Liver (tissue), 9 donors: ENCODE data around the gene MICU1. TPM values are rescaled to one million over a fixed set of nuclear protein-coding genes. Genes with fewer than 3 reads are reported as not detected.
"Not testable (repeated sequence)": the region's sequence is repeated elsewhere in the genome, so short reads cannot be mapped to it uniquely, and the experiment has no call there.

Experiments used
- DNase-seq: peaks from one replicate; pipeline ENCODE4 v3.0.0-alpha.2; 2017; ENCODE audit warnings: low spot score
- H3K27ac ChIP-seq, 2 donors: one replicate each; pipeline ENCODE4 v1.7.0; 2013; ENCODE audit warnings: inconsistent platforms in 2 of 2, low read length in 2 of 2, control low read depth in 1 of 2, low read depth in 1 of 2, mild to moderate bottlenecking in 1 of 2
- H3K27me3 ChIP-seq, 4 donors: one replicate each; pipeline versions ENCODE4 v1.6.1 to v1.7.0; 2013; ENCODE audit warnings: low read length in 3 of 4, inconsistent platforms in 1 of 4, mild to moderate bottlenecking in 1 of 4, moderate library complexity in 1 of 4; ENCODE audit not compliant: control insufficient read depth in 4 of 4, insufficient read depth in 4 of 4
- H3K36me3 ChIP-seq, 4 donors: one replicate each; pipeline versions ENCODE4 v1.6.1 to v1.7.0; 2013; ENCODE audit warnings: low read length in 3 of 4, mild to moderate bottlenecking in 3 of 4, low read depth in 1 of 4, moderate library complexity in 1 of 4; ENCODE audit not compliant: control insufficient read depth in 4 of 4, insufficient read depth in 3 of 4
- H3K4me1 ChIP-seq, 4 donors: one replicate each; pipeline versions ENCODE4 v1.6.1 to v1.7.0; 2013; ENCODE audit warnings: low read length in 3 of 4, mild to moderate bottlenecking in 3 of 4, moderate library complexity in 1 of 4; ENCODE audit not compliant: control insufficient read depth in 4 of 4, insufficient read depth in 4 of 4
- H3K4me3 ChIP-seq, 3 donors: one replicate each; pipeline versions ENCODE4 v1.6.1 to v1.7.0; 2013; ENCODE audit warnings: low read length in 3 of 3, control low read depth in 1 of 3, low read depth in 1 of 3, mild to moderate bottlenecking in 1 of 3
- H3K9ac ChIP-seq, 2 donors: one replicate each; pipeline ENCODE4 v1.7.0; 2013; ENCODE audit warnings: low read length in 2 of 2, mild to moderate bottlenecking in 2 of 2, moderate library complexity in 2 of 2, control low read depth in 1 of 2, low read depth in 1 of 2
- H3K9me3 ChIP-seq, 4 donors: one replicate each; pipeline versions ENCODE4 v1.6.1 to v1.7.0; 2013; ENCODE audit warnings: low read length in 3 of 4; ENCODE audit not compliant: control insufficient read depth in 4 of 4
- ATF3 ChIP-seq: IDR thresholded peaks from 2 replicates; pipeline ENCODE4 v1.6.1; 2016; ENCODE audit warnings: antibody characterized with exemption
- EGR1 ChIP-seq, 2 donors: IDR thresholded peaks; 2 replicates each; pipeline ENCODE4 v1.6.1; 2016 to 2018; ENCODE audit warnings: antibody characterized with exemption in 2 of 2, low read depth in 2 of 2
- FOXA1 ChIP-seq: IDR thresholded peaks from 2 replicates; pipeline ENCODE4 v1.6.1; 2016; ENCODE audit warnings: antibody characterized with exemption
- FOXA2 ChIP-seq: IDR thresholded peaks from 2 replicates; pipeline ENCODE4 v1.6.1; 2016; ENCODE audit warnings: antibody characterized with exemption
- GABPA ChIP-seq, 2 donors: IDR thresholded peaks in 1 of 2; conservative IDR thresholded peaks in 1 of 2; 2 replicates each; pipeline ENCODE4 v1.6.1; 2016; ENCODE audit warnings: antibody characterized with exemption in 2 of 2, mild to moderate bottlenecking in 1 of 2, moderate library complexity in 1 of 2
- HNF4A ChIP-seq, 2 donors: conservative IDR thresholded peaks; 2 replicates each; pipeline ENCODE4 v1.6.1; 2016; ENCODE audit warnings: antibody characterized with exemption in 2 of 2, mild to moderate bottlenecking in 2 of 2
- HNF4G ChIP-seq: IDR thresholded peaks from 2 replicates; pipeline ENCODE4 v1.6.1; 2016; ENCODE audit warnings: antibody characterized with exemption
- JUND ChIP-seq, 2 donors: IDR thresholded peaks; 2 replicates each; pipeline ENCODE4 v1.6.1; 2016; ENCODE audit warnings: antibody characterized with exemption in 2 of 2
- NR2F2 ChIP-seq: IDR thresholded peaks from 2 replicates; pipeline ENCODE4 v1.6.1; 2016; ENCODE audit warnings: antibody characterized with exemption
- RAD21 ChIP-seq, 2 donors: IDR thresholded peaks; 2 replicates each; pipeline ENCODE4 v1.6.1; 2016; ENCODE audit warnings: antibody characterized with exemption in 2 of 2, mild to moderate bottlenecking in 2 of 2
- REST ChIP-seq: IDR thresholded peaks from 2 replicates; pipeline ENCODE4 v1.6.1; 2016; ENCODE audit warnings: antibody characterized with exemption, mild to moderate bottlenecking
- RXRA ChIP-seq, 2 donors: IDR thresholded peaks; 2 replicates each; pipeline ENCODE4 v1.6.1; 2017 to 2018; ENCODE audit warnings: antibody characterized with exemption in 2 of 2, mild to moderate bottlenecking in 1 of 2
- SP1 ChIP-seq: IDR thresholded peaks from 2 replicates; pipeline ENCODE4 v1.6.1; 2018; ENCODE audit warnings: antibody characterized with exemption, mild to moderate bottlenecking
- TAF1 ChIP-seq: conservative IDR thresholded peaks from 2 replicates; pipeline ENCODE4 v1.6.1; 2016; ENCODE audit warnings: antibody characterized with exemption, mild to moderate bottlenecking
- YY1 ChIP-seq: IDR thresholded peaks from 2 replicates; pipeline ENCODE4 v1.6.1; 2016; ENCODE audit warnings: antibody characterized with exemption, mild to moderate bottlenecking
- ZBTB33 ChIP-seq: IDR thresholded peaks from 2 replicates; pipeline ENCODE4 v1.6.1; 2016; ENCODE audit warnings: antibody characterized with exemption
- WGBS: extraction: QIAGEN DNeasy Blood & Tissue Kit; methylation state at CpG from one replicate; pipeline ENCODE4 v1.1.7; 2013; 5-methylcytosine and 5-hydroxymethylcytosine counted together
- polyA plus RNA-seq, 2 donors: library from polyadenylated mRNA; stranded (reverse) in 1 of 2; unstranded in 1 of 2; fragments of 200-250 nt in 1 of 2; fragments of >200 nt in 1 of 2; fragmentation: Nextera tagmentation in 1 of 2; extraction: Ambion mirVana in 1 of 2; gene quantifications; one replicate each; pipeline versions ENCODE4 v1.2.1 to v1.2.3, GENCODE V29; 2013 to 2015
- total RNA-seq, 2 donors: library from RNA; depleted of rRNA; stranded (reverse); fragments of >200 nt; gene quantifications; one replicate each; pipeline ENCODE4 v1.2.3, GENCODE V29; 2014
- donor health status: healthy.
- donor health status: healthy.
- donor health status: healthy.
- donor health status: healthy.
- donor health status: healthy.

The MICU1 gene
- total and polyA plus RNA-seq, 4 donors, result 26.4 to 47.4 (median 32.1) TPM

DNA sequence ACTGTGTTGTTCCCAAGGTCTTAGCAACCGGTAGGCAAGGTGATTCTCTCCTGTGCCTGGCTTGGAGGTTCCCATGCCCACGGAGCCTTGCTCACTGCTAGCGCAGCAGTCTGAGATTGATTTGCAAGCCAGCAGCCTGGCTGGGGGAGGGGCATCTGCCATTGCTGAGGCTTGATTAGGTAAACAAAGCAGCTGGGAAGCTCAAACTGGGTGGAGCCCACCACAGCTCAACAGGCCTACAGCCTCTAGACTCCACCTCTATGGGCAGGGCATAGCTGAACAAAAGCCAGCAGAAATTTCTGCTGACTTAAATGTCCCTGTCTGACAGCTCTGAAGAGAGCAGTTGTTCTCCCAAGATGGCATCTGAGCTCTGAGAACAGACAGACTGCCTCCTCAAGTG lies 230.3 kb downstream of the MICU1 start:
- not testable (repeated sequence) for H3K4me1 ChIP-seq, H3K27me3 ChIP-seq, H3K4me3 ChIP-seq, H3K9me3 ChIP-seq, DNase-seq, H3K27ac ChIP-seq, H3K9ac ChIP-seq
- 83% methylated on average over 3 of the region's 3 CpGs for WGBS
- peaks cover 0 to 17% (median 5%) of the 10 kb centered on the region in 4 donors for H3K36me3 ChIP-seq
- TF ChIP-seq RAD21 (IDR thresholded peaks at IDR 0.05), result peak in 1 of 2 donors; percentile 2

GRCh38 chr10:72392571-72392970 lies 233.3 kb downstream of the MICU1 start:
- H3K9me3 ChIP-seq, result no peaks in the 10 kb centered on the region
- no peaks in the 10 kb centered on the region for H3K27me3 ChIP-seq
- H3K9ac ChIP-seq, result no peak overlapping the region
- H3K27ac ChIP-seq, result no peak overlapping the region
- TF ChIP-seq FOXA1, result no peak
- TF ChIP-seq TAF1, result no peak
- no peak for TF ChIP-seq YY1
- TF ChIP-seq FOXA2, result no peak
- TF ChIP-seq NR2F2, result no peak
- no peak for TF ChIP-seq ZBTB33
- TF ChIP-seq EGR1 (IDR thresholded peaks at IDR 0.05; ENCODE audit: low read depth in 2 of 2), result no peak
- TF ChIP-seq ATF3, result no peak
- no peak for TF ChIP-seq HNF4G
- no peak for TF ChIP-seq REST
- no peak for TF ChIP-seq JUND (IDR thresholded peaks at IDR 0.05)
- H3K36me3 ChIP-seq, result peaks cover 1 to 23% (median 11%) of the 10 kb centered on the region in 4 donors
- no peaks in the 10 kb centered on the region for H3K4me1 ChIP-seq
- 92% methylated on average over 1 of the region's 1 CpG for WGBS
- no peak overlapping the region for H3K4me3 ChIP-seq
- DNase-seq, result no peak

GRCh38 chr10:72390764-72391163 lies 235.1 kb downstream of the MICU1 start:
- H3K9ac ChIP-seq, result no peak overlapping the region
- WGBS, result 91% methylated on average over 2 of the region's 2 CpGs
- no peak for DNase-seq
- peaks cover 1 to 23% (median 12%) of the 10 kb centered on the region in 4 donors for H3K36me3 ChIP-seq
- H3K9me3 ChIP-seq, result no peaks in the 10 kb centered on the region
- no peaks in the 10 kb centered on the region for H3K4me1 ChIP-seq
- H3K4me3 ChIP-seq, result no peak overlapping the region
- no peaks in the 10 kb centered on the region for H3K27me3 ChIP-seq
- no peak overlapping the region for H3K27ac ChIP-seq
- no peak for TF ChIP-seq SP1
- TF ChIP-seq GABPA (IDR thresholded peaks at IDR 0.05 in 1 of 2, conservative IDR thresholded peaks at IDR 0.05 in 1 of 2), result no peak
- no peak for TF ChIP-seq RAD21 (IDR thresholded peaks at IDR 0.05)
- no peak for TF ChIP-seq REST
- TF ChIP-seq JUND (IDR thresholded peaks at IDR 0.05), result no peak
- no peak for TF ChIP-seq ATF3
- TF ChIP-seq HNF4A (conservative IDR thresholded peaks at IDR 0.05), result no peak
- TF ChIP-seq RXRA (IDR thresholded peaks at IDR 0.05), result no peak
- TF ChIP-seq HNF4G, result no peak
- TF ChIP-seq FOXA1, result no peak
